NK-92 (cell line): Measurements from ENCODE around the gene FSHR.

Experiments
- DNase-seq: peaks from one replicate; lab custom pipeline; 2025; ENCODE audit not compliant: unreplicated experiment; lab: John Stamatoyannopoulos, UW

FSHR gene, protein sequence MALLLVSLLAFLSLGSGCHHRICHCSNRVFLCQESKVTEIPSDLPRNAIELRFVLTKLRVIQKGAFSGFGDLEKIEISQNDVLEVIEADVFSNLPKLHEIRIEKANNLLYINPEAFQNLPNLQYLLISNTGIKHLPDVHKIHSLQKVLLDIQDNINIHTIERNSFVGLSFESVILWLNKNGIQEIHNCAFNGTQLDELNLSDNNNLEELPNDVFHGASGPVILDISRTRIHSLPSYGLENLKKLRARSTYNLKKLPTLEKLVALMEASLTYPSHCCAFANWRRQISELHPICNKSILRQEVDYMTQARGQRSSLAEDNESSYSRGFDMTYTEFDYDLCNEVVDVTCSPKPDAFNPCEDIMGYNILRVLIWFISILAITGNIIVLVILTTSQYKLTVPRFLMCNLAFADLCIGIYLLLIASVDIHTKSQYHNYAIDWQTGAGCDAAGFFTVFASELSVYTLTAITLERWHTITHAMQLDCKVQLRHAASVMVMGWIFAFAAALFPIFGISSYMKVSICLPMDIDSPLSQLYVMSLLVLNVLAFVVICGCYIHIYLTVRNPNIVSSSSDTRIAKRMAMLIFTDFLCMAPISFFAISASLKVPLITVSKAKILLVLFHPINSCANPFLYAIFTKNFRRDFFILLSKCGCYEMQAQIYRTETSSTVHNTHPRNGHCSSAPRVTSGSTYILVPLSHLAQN

DNA sequence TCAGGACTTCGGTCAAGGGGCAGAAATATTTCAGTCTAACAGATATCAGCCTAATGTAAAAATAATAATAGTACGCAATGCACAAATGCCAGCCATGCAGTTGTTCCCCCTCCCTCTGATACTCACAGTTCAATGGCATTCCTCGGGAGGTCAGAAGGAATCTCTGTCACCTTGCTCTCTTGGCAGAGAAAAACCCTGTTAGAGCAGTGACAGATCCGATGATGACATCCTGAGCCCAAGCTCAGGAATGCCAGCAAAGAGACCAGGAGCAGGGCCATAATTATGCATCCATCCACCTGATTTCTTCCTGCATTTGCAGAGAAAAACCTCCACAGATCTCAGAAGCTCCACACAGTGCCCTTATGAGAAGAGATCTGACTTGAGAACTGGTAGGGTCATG is at the start of gene FSHR:
Gene FSHR, minus strand, starts transcription at position 376 of the 400 bp plus-strand sequence. Its CDS starts 98 bp downstream, at position 278.
- DNase-seq, result no peak

DNA sequence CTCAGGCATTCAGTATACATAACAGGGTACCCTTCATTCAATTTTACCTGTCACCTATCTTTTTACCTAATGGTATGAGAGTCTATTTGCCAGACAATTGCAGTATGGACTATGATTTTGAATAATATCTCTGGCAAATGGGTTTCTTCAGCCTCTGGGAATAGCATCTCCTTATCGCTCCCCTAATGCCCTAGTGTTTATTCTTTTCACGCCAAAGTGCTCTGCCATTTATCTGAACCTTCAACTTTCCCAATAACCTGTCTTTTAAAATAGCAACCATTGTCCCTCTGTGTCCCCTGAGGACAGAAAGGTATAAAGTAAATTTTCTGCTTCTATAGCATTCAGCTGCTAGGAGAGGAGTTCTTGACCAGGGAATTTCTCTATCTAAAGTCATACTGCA is 45.0 kb upstream of the FSHR start:
- no peak for DNase-seq

DNA sequence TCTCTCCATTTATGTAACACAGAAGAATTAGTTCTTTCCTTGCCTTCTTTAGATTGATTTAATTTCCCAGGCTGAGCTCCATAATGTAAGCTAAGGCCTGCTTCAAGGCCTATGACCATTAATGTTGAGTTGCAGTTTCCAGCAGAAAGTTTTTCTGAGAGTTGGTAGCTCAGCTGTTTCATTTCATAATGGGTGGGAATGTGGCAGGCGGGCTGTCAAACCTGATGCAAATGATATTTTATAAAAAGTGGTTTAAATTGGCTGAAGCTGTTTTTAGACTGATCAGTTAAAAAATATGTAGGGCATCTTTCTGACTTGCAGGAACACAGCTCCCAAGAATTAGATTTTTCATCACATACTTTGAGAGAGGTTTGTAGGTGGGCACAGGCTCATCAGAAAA is 40.4 kb upstream of the FSHR start:
- DNase-seq, result no peak

DNA sequence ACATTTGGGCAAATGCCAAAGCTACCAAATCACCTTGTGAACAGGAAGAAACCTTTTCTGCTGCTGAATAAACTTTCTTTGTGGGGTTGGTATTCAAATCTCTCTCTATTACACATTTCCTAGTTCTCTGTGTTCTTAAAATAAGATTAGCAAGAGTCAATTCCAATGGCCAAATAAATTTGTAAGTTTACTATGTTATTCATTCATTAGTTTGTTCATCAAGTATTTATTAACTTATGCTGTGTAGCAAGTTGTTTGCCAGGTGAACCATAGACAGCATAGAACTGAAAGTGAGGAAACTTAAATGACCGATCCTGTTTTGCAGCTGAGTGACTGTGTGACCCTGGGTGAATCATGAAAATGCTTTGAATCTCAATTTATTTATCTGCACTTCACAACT is 37.7 kb upstream of the FSHR start:
- DNase-seq, result no peak

DNA sequence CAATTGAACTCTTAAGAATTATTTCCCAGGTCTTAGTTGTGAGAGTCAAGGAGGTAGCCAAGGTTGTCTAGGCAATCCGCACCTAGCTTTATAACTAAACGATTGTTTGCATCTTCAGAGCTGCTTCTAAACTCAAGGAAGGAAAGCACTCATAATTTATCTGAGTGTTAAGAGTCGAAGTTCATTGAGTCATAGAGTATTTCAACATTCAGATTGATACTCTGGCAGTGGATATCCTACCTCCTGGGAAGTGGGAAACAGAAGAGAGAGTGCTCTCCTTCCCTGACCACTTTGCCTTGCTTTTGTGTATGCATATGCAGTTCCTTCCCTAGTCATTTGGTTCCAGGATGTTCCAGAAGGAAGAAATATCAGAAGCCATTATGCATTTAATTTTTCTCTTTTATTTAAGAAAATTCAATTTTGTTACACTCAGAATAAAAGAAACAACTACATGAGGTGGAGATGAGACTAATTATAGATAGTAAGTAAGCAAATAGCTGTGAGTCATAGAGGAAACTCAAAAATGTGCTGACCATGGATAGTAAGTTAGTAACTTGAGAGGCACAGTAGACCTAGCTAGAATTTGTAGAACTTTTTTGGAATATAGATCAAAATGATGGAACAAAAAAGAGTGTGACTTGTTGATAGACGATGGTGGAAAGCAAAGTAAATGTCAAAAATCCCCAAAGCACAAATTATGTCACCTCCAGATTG is 35.4 kb upstream of the FSHR start:
- DNase-seq, result no peak

DNA sequence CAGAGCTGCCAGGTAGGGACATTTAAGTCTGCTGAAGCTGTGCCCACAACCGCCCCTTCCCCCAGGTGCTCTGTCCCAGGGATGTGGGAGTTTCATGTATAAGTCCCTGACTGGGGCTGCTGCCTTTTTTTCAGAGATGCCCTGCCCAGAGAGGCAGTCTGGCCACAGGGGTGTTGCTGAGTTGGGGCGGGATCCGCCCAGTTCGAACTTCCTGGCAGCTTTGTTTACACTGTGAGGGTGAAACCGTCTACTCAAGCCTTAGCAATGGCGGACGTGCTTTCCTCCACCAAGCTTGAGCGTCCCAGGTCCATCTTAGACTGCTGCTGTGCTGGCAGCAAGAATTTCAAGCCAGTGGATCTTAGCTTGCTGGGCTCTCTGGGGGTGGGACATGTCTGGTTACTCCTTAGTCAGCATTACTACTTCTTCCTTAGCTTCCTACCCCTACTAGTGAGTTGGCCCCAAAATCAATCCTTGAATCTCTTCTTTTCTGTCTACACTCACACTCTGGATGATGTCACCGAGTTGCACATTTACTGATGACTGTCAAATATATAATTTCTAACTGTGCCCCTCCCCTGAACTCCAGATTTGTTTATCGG is 31.8 kb upstream of the FSHR start:
- DNase-seq, result no peak

DNA sequence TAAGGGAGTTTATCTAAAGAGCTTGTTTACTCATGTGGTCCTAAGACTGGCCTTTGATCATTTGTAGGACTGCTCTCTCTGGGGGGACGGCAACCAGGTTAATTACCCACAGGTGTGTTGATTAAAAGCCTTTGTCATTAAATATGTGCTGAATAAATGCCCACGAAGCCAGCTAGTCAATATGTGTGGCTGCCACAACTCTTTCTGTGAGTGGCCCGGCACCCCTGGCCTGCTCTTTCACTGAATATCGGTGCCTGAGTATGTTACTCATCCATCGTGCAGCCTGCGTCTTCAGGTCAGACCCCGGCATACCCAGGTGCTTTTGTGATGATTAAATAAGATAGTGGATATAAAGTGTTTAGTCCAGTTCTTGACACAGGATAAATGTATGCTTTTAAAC is 24.3 kb upstream of the FSHR start:
- no peak for DNase-seq

DNA sequence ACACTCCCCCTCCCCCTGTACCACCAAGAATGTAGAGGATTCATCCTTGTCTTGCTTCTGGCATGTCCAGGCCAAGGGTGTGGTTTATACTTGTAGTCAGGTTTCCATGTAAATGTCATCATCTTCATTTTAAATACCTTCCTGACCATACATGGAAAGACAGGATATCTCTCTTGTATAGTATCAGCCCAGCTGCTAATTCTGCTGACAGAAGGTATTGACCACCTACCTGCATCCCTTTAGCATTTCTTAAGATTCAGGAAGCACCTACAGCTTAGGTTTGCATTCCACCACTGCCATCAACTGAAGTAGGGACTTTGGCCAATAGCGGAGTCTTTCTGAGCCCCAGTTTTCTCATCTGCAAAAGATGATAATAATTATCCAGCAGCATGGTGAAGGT is 22.9 kb upstream of the FSHR start:
- no peak for DNase-seq

DNA sequence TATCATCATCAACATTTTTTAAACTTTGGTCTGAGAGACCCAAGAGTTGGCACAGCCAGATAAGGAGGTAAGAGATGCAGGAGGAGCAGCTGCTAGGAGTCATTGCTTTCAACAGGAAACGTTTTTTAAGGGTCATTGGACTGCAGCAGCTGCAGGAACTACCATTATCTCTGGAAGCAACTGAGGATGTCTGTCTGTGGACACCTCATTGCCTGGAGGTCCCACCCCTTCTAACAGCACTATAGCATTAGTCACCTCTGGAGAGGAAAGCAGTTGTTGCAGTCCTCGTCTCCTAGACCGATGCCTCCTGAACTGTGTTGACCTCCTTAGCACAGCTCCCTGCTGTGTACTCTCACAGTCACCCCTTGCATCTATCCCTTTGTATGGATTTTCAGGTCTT is 21.5 kb upstream of the FSHR start:
- no peak for DNase-seq

DNA sequence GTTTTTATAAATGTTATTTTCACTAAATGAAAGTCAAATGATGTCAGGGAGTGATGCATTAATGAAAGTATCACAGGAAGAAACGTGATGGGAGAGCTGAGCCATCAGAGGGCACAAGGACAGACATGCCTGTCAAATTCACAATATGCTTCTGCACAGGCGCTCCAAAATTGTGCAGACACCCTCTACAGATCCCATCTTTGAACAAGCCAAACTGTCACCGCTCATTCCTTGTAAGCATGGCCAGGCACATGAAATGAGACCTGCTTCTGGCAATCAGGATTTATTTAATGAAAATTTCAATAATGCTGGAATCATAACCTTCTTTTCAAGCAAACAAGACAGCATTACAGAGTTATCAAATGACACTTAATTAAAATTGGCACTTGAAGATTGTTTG is 20.4 kb upstream of the FSHR start:
- DNase-seq, result no peak

DNA sequence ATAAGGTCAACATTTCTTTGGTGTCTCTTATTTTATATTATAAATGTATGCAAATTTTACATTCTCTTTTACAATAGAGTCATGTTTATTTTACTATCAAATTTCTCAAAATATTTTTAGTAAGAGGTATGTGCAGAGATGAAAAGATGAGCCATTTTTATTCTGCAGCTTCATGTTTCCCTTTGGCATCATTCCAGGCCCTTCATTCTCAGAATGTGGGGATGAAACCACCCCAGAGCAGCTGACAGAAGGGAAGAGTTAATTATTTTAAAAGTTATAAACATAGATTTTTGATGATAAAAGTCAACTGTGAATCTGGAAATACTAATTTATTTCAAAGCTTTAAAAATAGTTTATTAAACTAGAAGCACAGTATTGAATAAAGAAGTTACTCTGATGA is 12.8 kb upstream of the FSHR start:
- no peak for DNase-seq

DNA sequence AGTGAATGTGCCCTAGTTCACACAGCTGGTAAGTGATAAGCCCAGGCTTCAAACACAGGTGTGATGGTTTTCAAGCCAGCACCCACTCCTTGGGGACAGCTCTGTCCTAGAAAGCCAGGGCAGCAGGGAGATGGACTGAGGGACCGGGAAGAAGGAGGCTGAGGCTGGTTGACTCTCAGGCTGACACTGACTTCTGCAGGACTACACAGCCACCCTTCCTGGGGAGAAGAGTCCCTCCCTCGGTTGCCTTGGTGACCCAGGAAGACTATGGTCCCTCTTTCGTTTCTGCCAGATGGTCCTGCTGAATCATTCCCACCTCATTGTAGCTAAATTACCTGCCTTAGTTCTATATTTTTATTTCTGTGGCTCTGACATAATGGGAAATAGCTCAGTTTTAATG is 11.3 kb upstream of the FSHR start:
- DNase-seq, result no peak

DNA sequence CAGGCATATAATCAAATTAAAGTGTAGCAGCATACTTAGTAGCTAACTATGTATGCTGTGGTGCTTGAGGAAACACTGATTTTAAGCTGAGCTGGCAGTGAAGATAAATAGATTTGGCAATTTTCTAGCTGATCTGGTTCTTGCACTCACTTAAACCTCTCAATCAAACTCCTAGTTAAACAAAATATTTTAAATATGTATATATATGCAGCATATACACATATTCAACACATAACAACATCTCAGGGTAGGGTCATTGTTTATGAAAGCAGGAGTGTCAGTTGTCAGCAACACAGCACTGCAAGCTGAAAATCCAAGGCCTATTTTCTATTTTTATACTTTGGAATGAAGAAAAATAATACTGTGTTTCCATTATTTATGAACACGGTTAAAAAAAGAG is 10.4 kb upstream of the FSHR start:
- no peak for DNase-seq

DNA sequence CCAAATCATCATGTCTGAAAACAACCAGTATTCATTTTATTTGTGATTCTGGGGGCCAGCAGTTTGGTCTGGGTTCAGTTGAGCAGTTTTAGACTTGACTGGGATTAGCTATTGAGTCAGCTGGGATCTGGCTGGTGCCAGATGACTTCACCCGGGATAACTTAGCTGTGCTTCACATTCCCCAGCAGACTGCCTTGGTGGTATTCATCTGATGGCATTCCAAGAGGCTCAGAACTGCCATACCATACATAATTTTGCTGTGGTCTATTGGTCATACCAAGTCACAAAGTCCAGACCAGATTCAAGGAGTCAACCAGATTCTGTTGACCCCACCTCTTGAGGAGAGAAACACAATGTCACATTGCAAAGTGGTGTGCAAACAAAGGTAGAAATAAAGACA is 7.8 kb upstream of the FSHR start:
- DNase-seq, result no peak

DNA sequence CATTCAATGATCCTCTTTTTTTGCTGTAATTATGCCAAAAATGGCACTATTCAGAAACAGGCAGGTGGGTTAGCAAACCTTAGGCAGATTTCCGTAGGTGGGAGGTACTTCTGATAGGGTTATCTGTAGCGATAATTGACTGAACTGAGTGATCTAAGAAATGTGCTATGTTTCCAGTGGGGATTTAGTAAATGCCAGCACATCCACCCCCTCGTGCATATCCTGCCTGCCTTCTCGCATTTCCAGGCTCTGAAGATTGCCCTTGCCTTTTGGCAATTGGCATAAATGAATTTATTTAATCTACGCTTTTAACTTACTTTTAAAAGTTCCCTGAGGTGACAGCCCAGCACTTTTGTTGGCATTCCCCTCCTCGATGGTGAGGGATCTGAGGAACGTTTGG is 576 bp upstream of the FSHR start:
- DNase-seq, result no peak

DNA sequence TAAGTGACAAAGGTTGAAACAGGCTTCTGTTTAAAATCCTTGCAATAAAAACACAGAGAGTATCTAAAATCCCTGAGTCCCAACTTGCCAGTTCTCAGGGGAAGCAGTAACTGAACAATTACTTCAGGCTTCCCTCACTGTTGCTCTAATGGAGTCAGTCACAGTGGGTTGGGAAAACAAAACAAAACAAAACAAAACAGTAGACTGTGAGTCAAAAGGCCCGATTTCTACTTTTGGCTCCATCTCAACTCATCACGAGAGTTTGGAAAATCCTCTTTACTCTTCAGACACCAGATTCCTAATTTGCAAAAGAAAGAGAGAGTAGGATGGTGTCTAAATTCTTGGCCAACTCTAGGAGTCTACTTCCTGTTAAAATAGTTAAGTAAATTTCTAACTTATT is 1.1 kb downstream of the FSHR start:
- DNase-seq, result no peak

DNA sequence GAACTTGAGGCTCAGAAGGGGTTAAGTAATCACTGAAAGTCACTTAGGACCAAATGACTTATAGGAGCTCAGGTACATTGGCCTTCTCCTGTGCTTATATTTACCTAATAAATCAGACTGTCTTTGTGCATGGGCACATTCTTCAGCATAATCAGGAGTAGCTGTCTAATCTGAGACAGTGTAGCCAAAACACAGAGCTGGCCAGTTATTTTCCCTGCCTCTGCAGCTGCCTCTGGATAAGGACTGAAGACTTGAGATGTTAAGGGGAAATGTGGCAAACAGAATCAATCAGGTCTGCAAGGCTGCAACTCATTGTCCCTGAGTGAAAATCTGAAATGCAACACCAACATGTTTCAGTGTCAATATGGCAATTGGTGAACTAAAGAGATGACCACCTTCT is 1.5 kb downstream of the FSHR start:
- no peak for DNase-seq

DNA sequence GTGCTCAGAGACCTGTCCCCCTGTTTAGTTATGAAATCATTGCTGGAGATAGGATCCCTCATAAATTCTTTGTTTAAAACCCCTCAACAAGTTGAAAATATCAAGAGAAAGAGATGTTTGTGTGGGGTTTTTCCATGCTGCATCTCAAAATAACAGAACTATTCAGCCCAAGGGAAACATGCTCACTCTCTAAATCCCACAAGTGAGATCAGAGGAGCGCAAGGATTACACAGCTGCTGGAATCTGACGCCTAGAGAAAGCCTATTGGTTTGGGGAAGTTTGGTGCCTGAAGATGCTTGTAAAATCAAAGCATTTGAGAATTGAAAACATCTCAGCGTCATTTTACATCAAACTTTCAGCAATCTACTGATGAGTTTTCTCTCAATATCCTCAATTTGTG is 7.9 kb downstream of the FSHR start:
- no peak for DNase-seq

DNA sequence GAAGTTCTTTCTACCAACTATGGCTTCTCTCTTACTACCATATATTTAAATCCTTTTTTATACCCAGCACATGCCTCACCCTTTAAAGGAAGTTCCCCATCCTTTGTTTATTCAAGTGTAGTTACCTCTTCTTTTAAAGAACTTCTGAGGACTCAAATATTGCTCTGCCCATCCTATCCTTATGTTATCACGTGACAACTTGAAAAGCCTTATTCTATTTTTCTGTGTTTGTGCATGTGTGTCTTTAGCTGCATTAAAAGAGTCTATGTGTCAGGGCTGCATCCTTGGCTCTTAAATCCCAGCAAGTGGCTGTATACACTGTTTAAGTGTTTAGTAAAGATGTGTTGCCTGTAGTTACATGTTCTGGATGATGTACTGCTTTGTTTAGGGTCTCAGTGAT is 22.5 kb downstream of the FSHR start:
- no peak for DNase-seq

DNA sequence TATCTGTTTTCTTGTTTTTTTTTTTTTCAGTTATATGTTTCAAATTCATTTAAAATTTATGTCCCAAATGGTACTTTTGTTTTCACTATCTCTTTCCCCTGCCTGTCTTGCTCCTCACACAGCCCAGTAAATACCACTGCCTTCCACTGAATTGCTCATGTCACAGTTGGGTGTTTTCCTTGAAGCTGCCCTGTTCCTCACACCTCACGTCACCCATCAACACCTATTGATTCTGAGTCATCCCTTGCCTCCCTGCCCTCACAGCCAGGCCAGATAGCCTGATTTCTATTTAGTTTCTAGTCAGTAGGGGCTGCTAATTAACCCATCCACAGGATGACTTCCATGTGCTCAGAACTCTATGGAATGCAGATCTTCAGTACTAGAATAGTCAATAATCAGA is 25.3 kb downstream of the FSHR start:
- peak; percentile 2 for DNase-seq

DNA sequence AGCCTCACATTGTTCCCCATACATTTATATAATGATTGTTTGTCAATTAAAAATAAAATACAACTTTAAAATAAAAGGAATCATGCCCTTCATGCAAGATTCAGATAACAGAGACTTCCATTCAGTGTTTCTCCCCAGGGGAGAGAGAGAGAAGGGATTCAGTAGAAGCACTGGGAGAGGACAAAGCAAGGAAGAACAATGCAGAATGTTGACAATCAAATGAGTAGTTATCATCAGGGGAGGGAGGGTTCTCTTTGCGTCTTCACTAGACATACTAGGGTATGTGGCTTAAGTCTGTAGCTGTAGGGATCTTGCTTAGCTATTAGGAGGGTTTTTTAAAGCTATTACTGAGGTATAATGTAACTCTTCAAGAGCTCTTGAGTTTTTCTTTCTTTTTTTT is 30.7 kb downstream of the FSHR start:
- DNase-seq, result no peak

DNA sequence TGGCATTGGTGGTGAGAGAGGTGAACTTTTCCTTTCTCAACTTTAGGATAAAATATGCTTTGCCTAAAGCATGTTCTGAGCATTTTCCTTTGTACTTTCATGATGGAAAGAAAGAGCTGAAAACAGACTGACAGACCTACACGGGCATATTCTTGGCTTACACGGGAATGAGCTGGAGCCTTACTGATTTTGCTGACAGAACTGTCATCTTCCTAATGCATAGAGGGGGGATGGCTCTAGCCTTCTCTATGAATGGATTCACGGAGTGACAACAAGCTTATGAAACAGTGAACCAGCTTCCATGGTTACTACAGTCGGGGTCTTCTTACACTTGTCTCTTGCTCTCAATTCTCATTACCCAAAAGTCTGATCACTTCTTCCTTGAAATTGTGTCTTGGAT is 32.2 kb downstream of the FSHR start:
- no peak for DNase-seq
